HG02981 (cell line): ENCODE data around the gene MKNK2.
A peak's percentile ranks its signal among the peaks of the same experiment; 100 is the strongest.

Experiments used
- ATAC-seq: cut with Tn5 transposase; IDR thresholded peaks from one replicate; pipeline ENCODE4 v1.9.1; 2021; ENCODE audit warnings: mild to moderate bottlenecking, moderate library complexity; ENCODE audit not compliant: unreplicated experiment

Gene MKNK2

DNA sequence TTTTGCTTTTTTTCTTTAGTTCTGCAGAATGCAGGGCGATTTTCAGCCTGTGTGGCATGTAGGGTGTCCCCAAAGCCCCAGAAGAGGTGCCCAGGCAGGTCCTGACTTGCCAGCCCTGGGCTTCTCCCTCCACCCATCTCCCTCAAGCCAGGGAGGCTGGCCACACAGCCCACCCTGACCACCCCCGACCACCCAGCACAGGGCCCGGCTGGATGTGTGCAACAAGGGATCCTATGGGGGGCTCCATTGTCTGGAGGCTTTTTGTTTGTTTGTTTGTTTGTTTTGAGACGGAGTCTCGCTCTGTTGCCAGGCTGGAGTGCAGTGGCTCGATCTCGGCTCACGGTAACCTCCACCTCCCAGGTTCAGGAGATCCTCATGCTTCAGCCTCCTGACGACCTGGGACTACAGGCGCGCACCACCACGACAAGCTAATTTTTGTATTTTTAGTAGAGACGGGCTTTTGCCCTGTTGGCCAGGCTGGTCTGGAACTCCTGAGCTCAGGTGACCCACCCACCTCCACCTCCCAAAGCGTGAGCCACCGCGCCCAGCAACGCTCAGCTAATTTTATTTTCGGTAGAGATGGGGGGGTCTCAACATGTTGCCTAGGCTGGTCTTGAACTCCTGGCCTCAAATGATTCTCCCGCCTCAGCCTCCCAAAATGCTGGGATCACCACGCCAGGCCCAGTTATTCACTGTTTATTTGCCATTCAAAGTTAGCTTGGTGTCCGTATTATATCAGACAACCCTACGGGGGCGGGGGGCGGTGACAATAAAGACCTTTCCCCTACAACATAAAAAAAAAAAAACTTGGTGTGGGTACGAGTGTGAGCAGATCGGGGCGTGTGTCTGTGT lies 7.8 kb upstream of the MKNK2 start:
- ATAC-seq, result no peak

DNA sequence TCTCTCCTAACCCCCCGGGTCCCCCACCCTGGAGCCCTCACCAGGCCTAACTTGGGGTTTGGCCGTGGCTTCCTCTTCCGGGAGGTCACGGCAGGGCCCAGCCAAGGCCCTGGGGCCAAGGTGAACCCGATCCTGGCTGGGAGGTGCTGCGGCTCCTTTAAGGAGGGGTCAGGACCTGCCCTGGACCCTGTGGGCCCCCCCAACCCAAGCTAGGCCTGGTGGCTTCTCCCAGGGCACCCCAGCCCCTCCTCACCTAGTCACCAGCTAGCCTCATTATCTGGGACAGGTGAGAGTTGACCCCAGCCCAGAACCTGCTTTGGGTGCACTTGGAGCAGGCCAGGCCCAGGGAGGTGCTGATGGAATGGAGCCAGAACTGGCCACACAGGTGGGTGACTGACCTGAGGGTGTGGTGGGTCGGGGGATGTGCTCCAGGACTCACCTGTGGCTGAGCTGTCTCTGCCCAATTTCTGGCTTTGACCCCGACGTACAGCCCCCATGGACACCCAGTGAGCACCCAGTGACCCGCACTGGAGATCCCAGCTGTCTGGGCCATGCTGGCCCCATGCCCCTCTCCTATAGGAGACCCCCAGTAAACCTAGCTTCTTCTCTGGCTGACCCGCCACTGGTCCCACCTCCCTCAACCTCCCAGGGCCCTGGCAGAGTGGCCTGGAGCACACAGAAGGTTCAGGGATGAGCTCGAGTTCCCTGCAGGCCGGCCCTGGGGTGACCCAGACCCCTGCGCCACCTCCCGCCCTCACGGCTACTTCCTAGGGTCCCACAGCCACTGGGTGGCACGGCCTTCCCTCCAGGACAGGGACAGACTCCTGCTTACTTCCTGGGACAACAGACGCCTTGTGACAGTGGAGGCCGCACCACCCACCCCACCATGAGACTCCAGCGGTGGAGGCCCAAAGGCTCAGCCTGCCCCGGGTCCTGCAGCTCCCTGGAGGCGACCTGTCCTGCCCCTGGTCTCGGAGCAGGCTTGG lies 6.7 kb upstream of the MKNK2 start:
- no peak for ATAC-seq

DNA sequence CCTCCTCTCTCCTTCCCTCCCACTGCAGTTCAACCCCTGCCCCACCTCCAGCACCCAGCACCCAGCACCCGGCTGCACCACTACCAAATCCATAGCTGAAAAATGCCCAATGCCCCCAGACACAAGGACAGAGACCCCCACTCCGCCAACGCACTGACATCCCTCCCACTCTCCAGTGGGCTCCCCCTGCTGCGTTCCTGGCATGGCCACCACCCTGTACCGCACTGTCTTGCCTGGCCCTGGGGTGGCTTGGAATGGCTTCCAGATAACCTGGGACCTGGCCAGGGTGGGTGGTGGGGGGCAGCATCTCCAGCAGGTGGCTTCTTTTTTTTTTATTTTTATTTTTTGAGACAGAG lies 5.8 kb upstream of the MKNK2 start:
- no peak for ATAC-seq

DNA sequence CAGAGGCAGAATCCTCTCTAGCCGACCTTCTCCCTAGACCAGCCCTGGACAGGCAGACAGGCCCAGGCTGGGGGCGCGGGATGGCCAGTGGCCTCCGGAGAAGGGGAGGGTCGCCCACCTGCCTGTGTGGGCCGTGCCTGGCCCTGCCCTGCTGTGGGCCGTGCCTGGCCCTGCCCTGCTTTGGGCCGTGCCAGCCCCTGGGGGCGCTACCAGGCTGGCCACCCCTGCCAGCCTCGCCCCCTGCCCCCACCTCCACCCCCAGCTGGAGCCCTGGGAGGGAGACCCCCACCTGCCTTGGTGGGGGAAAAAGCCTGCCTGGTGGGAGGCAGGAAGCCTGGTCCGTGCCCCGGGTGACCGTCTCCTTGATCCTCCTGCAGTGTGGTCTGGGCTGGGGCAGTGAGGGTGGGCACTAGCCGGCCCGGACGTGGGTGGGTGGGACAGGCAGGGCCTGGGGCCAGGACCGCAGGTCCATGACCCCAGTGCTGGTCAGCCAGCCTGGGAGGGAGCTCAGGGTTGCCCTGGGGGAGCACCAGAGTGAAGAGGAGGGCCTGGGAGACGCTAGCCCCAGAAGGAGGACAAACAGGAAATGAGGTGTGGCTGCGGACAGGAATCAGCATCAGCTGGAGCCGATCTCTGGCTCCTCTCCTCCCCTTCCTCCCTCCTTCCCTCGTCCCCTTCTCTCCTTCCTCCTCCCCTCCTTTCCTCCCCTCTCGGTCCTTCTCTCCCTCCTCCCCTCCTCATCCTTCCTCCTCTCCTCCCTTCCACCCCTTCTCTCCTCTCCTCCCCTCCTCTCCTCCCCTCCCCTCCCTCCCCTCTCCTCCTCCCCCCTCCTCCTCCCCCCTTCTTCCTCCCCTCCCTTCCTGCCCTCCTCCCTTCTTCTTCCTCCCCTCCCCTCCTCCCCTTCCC lies 5.1 kb upstream of the MKNK2 start:
- ATAC-seq, result no peak

DNA sequence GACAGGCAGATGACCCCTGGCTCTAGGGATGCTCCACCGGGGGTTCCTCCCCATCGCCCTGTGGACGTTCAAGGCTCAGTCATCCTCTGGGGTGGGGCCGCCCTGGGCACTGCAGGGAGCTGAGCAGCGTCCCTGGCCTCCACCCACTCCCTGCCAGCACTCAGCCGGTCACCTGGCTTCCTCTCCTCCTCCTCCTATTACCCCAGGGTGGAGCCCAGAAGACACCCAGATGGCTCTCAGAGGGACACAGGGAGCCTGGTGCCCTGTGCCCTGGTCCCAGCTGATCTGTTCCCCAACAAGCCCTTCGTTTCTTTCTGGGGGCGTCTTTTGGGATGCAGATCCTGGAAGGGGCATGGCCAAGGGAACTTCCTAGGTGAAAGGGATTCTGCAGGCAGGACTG lies 3.7 kb upstream of the MKNK2 start:
- ATAC-seq, result no peak

DNA sequence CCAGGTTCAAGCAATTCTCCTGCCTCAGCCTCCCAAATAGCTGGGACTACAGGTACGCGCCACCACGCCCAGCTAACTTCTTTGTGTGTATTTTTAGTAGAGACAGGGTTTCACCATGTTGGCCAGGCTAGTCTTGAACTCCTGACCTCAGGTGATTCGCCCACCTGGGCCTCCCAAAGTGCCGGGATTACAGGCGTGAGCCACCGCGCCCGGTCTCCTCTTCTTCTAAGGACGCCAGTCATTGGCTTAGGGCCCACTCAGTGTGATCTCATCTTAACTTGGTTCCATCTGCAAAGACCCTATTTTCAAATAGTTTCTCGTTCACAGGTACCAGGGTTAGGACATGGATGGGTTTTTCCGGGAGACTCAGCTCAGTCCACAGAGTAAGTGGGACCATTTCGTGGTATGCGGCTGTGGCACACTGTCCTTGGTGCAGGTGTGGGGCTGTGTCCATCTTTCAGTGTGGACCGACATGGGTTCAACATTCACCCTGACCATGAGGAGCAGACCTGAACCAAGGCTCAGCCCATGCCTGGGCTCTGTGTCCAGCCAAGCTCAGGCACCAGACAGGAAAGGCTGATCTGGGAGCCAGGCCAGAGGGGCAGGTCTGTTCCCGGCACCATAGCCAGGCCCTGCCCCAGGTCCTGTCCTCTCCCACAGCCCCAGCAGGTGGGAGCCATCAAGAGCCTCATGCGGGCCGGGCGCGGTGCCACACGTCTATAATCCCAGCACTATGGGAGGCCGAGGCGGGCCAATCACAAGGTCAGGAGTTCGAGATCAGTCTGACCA lies 2.8 kb upstream of the MKNK2 start:
- no peak for ATAC-seq

DNA sequence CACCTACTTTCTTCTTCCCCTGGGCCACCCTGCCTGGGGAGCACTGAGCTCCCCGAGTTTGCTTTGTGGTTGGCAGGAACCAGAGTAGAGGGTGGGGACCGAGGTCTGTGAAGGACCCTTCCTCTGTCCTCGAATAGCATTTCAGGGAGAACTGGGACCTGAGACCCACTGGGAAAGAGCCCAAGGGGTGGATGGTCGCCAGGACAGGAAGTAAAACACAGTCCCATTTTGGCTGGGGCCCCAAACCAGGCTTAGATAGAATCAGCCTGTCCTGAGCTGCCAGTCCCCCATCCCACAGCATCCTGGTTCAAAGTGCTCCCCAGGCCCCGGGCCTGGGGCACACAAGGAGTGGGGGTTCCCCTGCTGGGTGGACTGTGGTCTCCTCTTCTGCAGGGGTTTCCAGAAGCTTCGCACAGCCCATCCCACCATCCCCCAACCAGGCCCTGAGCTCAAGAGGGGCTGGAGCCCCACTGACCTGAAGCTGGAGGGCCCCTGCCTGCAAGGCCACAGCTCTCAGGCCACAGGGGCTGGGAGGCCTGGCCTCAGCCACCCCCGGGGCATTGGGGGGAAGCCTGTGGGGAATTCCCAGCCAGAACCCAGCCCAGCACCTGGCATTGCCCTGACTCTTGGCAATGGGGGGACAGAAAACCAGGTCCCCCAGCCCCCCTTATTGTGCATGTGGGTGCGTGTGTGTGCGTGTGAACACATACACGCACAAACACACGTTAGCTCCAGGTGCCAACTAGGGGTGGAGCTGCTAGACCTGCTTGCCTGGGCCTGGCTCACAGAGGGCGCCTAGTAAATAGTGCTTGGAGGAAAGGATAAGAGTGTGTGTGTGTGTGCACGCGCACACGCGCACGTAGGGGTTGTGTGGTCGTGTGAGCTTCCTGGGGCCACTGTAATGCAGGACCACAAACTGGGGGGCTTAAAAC lies 995 bp upstream of the MKNK2 start:
- no peak for ATAC-seq

DNA sequence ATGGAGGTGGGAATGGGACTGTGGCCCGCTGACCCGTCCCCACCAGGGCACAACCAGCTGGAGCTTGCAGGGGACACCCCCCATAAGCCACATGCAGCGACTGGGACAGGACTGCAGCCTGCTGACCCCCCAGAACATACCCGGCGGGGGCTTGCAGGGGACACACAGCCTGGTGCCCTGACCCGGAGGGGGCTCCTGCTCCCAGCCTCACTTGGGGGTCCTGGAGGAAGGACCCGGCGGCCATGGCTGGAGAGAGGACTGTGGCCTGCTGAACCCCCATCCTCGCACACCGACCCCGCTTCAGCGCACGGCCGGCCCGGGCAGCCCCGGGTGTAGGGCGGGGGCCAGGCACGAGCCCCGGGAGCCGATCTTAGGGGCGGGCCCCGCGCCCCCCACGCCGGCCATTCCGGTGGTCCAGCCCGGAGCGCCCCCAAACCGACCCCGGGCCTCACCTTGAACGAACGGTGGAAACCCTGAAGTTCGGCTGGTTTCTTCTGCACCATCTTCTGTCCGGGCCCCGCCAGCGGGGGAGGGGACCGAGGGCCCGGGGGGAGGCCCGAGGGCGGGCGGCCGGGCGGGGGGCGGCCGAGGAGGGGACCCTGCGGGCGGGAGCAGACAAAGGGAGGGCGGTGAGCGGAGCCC lies 574 bp downstream of the MKNK2 start:
- peak; percentile 0 for ATAC-seq

DNA sequence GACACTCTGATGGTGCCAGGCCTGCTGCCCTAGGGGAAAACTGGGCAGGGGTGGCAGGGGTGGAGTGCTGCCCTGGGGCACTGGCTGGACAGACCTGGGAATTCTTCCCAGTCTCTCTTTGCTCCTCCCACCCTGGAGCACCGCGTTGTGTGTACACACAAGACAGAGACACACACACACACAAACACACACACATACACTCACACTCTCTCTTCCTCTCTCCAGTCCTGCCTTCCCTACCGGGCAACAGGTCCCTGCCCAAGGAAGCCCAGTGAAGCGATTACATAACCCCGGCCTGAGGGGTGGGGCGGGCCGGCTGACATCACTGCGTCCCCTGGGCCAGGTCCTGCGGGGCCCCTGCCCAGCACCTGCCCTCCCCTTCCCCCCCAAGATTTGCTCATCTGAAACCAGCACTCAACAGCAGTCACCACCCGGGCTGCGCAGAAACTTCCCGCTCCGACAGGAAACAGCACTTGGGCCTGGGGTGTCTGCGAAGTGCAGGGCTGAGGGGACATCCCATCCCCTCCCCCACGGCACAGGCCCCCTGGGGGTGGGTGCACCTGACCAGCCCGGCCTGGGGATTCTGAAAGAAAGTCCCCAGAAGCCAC lies 1.2 kb downstream of the MKNK2 start:
- ATAC-seq, result no peak

DNA sequence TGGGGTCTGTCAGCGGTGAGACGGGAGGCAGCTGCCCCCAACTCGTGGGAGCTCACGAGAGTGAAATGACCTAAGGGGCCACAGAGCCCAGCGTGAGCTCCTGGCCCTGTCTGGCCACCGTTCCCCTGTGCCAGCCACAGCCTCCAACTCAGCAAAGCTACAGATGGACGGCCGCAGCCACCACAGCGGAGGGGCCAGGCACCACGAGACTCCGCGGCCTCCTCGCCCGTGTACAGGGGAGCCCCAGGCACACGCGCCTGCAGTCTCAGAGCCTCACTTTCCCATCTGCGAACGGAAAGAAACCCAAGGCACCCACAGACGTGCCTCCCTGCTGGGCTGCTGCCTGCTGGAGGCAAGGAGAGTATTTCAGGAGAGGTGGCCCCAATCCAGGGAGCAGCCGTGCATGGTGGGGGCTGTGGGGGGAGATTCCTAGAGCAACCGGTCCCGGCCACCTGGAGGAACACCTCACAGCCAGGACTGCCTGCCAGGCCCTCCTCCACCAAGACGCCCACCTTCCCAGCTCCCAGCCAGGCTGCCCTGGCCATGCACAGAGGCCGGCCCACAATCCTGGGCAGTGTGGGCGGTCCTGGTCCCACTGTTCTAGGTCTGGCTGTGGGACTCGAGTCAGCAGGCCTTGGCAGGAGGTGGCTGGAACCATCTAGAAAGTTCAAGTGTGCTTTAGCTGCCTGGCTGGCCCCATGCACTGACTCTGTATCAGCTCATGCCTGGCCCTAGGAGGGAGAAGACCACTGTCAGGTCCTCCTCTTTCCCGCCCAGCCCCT lies 1.9 kb downstream of the MKNK2 start:
- no peak for ATAC-seq

DNA sequence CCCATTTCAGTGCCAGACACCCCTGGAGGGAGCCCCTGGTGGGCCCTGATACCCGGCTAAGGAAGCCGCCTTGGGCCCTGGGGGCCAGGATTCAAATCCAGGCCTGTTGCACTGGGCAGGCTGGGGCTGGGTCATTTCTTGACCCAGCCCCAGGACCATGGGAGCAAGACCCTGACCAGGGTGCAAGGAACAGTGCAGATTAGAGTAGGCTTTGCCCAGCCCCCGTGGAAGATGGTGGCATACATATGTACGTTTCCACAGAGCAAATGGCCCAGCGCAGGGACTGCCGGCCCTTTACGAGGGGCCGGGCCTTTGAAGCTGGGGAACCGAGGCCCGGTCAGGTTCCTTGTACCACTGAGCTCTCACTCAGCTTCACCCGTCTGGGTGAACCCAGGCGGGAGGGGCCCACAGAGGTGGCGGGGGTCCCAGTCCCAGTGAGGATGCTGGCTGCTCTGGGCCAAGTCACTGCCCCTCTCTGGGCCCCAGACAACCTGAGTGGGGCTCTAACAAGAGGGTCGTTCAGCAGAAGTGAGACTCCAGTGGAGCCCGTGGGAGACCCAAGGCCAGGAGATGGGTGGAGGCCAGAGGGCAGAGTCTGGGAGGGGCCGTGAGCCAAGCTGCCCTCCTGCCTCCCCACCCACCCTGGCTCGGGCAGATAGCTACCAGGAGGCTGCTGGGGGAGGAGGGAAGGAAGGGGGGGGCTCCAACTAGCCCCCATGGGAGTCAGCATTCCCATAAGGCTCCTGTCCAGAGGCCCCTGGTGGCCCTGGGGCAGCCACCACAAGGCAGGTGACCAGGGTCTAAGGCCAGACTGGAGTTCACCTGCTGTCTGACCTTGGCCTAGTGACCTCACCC lies 2.7 kb downstream of the MKNK2 start:
- no peak for ATAC-seq

DNA sequence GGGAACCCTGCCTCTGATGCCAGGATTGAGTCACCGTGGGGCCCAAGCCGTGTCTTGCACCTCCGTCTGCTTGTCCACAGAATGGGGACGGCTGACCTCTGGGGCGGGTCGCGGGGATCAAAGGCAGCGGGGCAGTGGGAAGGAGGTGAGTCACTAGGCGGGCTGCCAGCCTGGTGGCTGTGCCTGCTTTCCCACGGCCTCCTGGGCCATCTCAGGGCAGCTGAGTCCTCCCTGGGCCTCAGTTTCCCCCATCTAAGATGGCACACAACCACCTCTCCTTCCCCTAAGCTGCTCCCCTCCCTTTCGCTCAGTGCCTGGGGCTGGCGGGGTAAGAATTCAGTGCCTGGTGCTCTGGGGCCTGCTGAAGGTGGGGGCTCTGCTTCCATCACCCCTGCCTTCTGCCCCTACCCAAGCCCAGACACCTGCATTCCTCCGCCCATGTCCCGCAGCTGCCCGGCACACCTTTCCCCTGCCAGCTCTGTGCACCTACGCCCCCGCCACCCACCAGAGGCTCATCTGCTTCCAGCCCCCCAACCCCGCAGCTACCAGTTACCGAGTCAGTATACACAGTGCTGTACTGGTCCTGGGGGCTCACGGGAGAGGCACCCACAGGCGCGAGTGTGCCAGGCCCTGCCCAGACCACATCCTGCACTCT lies 3.5 kb downstream of the MKNK2 start:
- no peak for ATAC-seq

DNA sequence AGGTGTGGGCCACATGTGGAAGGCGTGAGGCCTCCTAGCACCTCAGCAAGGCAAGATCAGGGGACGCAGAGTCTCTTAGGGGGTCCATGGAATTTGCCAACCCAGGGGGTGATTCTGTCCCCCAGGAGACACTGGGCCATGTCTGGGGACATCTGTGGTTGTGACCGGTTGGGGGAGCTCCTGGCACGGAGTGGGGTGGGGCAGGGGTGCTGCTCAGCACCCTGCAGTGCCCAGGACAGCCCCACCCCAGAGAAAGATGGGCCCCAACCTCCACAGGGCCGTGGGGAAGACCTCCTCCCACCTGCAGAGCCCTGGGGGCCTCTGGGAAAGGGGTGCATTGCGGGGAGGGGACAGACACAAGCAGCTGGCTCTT lies 4.0 kb downstream of the MKNK2 start:
- no peak for ATAC-seq

DNA sequence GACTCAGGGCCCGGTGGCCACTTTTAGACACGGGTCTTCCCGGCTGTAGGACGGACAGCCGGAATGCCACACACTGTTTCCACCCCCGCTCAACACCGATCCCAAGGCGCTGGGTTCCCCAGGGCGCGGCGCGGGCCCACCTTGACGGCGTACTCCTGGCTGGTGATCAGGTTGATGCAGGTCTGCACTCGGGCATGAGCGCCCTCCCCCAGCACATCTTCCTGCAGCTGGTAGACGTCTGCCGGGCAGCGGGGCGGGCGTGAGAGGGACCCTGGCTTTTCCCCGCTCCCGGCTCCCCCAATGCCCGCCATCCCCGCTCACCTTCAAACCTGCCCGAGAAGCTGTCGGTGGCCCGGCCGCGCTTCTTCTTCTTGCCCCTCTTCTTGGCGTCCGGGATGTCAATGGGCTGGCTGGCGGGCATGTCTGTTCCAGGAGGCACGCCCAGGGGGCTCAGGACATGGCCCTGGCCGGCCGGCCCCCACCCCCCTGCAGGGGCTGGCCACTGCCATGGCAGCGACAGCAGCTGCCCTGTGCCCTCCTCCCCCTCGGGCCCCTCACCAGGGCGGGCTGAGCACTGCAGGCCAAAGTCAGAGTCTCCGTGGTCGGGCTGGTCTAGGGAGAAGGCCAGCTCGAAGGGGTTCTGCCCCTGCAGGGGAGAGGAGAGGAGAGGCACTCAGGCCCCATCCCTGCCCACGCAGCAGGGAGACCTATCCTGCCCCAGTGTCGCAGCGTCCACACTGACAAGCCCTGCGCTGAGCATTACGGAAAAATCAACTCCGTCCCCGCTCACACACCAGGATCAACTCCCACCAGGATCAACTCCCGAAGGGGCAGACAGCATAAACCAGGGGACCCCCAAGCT lies 4.8 kb downstream of the MKNK2 start:
- ATAC-seq, result no peak

DNA sequence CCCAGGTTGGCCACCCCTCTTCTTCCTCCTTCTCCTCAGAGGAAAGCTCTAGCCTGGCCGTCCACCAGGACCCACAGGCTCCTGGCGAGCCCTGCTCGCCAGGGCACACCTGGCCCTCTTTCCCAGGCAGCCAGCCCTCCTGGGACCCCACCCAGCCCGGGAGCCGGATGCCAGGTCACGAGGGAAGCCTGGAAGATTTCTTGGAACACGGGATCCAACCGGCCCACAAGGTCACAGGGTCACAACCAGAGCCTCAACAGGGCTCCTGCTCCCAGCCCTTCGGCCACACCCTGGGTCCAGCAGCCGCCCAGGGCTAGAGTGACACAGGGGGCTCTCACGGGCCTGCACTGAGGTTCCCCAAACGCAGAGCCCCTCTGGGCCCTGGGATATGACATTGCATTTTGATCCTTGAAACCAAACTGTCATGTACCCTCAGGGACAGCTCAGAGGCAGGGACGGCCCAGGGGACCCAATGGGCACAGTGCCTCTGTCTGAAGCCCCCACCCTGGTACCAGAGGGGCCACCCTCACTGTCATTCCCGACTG lies 5.5 kb downstream of the MKNK2 start:
- ATAC-seq, result no peak
